Hypothalamus (tissue), 51 donors: ENCODE measurements around the gene PDHX.
"Not testable (repeated sequence)": the region's sequence is repeated elsewhere in the genome, so short reads cannot be mapped to it uniquely, and the experiment has no call there.

ENCODE experiments used
- DNase-seq, 51 donors: peaks; one replicate each; lab custom pipeline; 2025; lab: John Stamatoyannopoulos, UW

The PDHX gene

DNA sequence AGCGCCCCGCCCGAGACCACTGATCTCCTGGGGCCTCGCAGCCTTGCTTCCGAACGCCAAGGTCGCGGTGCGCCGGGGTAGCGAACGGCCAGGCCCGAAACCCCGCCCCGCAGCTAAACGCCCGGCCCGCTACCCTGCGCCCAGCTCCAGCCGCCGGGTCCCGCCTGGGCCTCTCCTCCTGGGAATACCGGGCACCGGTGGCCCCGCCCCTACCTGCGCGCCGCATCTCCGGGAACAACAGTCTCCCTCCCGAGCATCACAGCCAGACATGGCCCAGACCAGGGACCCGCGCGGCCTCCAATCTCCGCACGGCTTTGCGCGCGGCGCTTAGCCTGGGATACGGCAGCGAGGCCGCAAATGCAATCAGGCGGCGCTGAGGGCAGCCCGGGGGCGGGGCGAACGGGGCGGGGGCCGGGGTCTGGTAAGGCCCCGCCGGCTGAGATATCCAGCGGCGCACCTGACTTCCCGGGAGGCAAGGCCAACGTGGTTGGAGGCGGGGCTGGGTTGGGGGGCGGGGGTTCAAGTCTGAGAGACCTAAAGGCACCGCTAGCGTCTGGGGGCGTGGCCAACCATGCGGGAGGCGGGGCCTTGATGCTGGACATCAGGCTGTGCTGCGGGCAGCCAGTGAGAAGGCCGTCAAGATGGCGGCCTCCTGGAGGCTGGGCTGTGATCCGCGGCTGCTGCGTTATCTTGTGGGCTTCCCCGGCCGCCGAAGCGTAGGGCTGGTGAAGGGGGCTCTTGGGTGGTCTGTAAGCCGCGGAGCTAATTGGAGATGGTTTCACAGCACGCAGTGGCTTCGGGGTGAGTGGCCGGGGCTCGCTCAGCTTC lies at the start of gene PDHX, which contains the start of gene APIP:
TSS of gene PDHX (plus strand) at position 604 of the 828 bp plus-strand sequence. CDS start at position 642, 38 bp downstream.
TSS of gene APIP (minus strand) at position 365 of the 828 bp plus-strand sequence. CDS start at position 270, 95 bp downstream.
- DNase-seq, result peak; percentile 65 to 99 (median 93)

DNA sequence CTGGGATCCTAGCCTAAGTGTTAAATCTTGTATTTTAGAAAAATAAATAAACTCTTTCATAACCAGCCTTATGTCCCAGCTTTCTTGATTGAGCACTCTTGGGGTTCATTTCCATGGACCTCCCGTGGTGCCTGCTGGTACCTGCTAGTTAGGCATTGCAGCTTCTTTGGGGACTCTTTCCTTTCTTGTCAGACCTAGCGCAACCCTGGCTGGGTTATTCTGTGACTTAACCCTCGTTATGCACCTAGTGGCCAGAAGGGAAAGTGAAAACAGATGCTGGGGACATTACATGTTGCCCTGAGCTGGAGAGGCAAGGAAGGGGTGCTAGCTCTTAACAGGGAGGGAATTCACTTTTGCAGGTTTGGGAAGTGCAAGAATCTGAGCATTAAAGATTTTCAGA lies 47.0 kb upstream of the PDHX start:
- no peak for DNase-seq

DNA sequence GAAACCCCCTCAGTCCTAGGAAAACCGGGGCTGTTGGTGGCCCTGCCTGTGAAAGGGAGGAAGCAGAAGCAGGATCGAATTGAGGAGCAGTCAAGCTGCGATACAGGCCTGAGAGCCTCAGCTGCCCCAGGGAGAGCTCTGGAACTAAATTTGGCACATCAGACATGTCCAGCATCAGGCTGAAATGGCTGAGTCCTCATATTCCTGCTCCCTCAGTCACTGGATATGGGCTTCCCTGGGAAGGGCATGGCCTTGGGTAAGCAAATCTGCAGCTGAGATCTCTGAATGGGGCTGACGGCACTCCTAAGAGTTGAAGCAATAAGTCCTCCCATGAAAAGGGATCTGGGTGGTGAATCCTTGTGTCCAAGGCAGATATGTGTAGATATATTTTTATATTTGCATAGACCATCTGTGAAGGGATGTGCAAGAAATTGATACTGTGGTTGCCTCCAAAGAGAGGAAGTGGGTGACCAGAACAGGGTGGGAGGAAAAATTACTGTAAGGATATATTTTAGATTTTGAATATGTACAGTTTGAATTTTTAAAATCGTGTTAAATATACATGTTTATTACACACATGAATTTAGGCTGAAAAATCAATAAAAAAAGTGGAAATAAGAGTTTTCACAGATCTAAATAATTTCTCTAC lies 45.7 kb upstream of the PDHX start:
- no peak for DNase-seq

DNA sequence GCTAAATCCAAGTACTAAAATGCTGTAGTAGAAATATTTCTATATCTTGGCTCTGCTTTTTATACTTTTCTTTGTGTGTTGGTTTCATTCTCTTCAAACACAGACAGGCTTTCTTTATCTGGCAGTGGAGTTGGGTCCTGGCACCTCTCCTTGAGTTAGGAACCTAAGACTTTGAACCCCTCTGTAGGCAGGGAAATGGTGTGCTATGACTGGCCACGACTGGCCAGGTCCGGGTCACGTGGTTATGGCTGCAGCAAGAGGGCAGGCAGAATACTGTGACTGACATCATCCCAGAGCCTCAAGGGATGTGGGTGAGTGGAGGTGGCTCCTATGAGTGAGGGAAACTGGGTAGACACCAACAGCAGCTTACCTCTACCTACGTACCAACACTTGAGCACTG lies 42.2 kb upstream of the PDHX start:
- DNase-seq, result no peak

DNA sequence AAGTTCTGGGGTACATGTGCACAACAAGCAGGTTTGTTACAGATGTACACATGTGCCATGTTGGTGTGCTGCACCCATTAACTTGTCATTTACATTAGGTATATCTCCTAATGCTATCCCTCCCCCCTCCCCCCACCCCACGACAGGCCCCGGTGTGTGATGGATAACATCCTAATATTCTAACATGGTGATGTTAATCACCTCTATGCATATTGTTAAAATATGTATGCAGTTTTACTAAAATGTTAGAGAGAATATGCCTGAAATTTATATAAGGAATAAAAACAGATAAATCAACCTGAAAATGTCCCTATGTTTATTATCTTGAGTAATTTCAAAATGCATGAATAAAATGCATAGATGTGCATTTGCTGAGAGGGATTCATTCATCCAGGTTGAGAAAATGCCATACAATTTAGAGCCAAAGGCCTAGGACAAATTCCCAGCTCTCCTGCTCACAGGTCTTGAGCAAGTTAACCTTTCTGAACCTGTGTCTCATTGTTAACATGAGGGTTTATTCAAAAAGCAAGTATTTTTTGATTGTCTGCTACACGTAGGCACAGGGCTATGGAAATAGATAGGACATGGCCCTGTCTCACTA lies 38.9 kb upstream of the PDHX start:
- DNase-seq, result no peak

DNA sequence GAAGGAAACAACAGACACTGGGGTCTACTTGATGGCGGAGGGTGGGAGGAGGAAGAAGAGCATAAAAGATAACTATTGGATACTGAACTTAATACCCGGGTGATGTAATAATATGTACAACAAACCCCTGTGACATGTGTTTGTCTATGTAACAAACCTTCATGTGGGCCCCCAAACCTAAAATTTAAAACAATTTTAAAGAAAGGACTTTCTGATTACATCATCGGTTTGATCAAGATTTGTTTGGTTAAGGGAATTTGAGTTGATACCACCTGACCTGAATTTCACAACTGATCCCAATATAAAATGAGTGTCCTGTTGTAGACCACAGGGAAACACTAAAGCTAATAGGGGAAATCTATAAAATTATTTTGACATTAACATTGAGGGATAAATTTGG lies 34.5 kb upstream of the PDHX start:
- no peak for DNase-seq

DNA sequence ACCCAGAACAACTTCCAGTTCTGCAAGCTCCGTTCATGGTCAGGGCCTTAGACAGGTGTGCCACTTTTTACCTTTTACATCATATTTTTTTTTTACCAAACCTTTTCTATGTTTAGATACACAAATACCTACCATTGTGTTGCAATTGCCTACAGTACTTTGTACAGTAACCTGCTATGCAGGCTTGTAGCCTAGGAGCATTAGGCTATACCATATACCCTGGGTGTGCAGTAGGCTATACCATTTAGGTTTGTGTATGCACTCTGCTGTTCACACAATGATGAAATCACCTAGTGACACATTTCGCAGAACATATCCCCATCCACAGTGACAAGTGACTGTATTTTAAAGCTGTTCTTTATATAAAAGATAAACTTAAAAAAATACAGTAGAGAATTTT lies 29.8 kb upstream of the PDHX start:
- DNase-seq, result no peak

DNA sequence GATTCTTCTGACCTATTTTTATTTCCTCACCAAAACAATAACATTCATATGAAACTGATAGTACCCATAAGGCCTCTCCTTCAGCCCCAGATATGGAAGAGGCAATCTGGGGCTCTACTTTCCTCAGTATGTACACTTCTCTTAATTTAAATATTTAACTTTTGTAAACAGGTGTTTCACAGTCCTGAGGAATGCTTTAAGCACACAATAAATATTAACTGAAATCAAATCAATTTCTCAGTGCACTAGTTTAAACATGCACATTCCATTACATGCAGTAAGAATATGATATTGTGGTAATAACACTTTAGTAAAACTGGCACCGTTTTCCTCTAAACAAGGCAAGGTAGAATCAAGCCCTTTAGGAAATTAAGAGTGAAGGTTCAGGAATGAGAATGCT lies 29.2 kb upstream of the PDHX start:
- no peak for DNase-seq

DNA sequence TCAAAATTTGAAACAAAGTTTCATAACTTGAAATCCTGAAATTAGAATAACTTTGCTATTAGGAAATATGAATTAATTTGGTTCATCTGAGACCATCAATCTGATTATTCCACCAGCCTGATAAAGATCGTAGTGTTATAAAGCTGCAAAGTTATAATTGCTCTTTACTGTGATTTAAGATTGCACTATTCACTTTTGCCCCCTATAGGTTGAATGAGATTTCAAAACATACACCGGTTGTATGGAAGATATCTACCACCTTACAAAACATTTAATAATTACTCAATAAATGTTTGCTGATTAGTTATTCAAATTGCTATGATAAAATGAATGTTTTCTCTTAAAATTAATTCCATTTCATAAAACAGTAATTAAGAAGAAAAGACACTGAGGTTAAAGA lies 26.3 kb upstream of the PDHX start:
- DNase-seq, result no peak

DNA sequence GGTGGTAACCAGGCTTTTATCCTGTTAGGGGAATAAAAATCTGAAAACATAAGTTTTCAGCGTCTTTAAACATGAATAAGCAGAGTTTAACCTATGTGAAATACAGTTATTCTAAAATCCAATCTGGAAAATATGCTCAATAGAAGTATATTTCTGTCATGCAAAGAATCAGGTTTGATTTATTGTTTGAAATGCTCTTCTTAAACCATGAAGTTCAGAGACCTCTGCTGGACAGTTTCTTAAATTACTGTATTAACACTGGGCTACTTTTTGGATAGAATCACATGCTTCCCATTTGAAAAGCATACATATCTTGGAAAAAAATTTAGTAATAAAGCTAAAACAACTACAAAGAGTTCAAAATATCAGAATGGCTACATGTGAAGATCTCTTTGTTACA lies 25.6 kb upstream of the PDHX start:
- peak in 2 of 51 donors; percentile 5 to 40 for DNase-seq

DNA sequence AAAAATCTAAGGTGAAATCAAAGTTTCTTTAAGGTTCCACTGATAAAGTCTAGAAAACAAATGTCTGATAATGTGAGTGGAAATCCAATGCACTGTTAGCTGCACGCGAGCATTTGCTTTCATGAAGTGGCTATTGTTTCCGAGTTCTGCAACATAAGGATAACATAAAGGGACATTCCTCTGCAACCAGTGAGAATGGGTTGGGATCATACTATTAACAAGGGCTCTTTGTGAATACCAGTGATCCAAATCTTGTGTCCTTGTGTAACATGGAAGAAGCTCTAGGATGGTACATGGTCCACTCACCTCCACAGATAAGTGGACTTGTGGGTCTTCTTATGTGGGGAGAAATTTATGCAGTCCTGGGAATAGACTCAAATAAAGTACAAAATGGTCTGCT lies 24.8 kb upstream of the PDHX start:
- no peak for DNase-seq

DNA sequence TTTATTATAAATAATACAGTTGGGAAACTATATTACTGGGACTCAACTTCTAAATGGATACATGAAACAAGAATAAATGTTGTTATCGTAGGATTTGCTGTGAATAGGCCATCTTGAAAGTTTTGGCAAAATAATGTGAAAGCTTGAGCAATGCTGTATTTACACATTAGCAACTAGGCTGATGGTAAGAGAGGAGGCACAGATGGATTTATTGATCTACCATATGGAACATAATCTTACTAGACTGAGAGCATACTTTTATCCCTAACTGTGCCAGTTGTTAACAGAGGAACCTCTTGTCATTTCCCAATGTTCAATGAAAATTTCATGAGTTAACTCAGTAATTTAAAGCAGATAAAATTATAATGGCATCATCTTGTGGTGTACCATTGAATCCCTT lies 23.0 kb upstream of the PDHX start:
- no peak for DNase-seq

DNA sequence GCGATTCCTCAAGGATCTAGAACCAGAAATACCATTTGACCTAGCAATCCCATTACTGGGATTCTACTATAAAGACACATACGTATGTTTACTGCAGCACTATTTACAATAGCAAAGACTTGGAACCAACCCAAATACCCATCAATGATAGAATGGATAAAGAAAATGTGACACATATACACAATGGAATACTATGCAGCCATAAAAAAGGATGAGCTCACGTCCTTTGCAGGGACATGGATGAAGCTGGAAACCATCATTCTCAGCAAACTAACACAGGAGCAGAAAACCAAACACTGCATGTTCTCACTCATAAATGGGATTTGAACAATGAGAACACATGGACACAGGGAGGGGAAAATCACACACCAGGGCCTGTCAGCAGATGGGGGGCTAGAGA lies 20.2 kb upstream of the PDHX start:
- not testable (repeated sequence) for DNase-seq

DNA sequence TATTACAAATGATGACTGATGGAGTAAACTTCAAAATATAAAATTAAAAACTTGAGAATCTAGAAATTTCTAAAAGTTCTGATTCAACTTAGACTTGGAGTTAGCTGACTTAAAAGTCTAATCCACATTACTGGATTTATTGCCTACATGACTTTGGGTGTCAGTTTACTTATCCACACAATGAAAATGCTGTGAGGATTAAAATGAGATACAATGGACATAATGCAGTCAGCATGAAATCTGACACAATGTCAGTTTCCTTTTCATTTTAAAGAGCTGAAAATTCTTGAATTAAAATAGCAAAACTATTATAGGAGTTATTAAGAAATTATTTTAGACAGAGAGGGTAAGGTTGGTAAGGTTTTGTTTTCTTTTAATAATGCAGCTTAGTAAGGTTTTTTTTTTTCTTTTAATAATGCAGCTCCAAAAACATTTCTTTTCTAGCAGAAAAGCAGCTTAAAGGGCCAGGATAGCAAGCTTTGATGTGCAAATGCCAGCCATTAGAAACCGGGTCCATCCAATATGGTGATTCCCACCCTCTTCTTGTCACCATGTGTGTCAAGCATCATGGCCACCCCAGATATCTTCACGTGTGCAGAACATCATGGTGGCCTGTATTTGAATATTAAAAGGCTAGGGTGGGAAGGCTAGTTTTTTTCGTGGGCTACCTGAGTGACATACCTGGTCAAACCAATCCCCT lies 19.1 kb upstream of the PDHX start:
- DNase-seq, result no peak

DNA sequence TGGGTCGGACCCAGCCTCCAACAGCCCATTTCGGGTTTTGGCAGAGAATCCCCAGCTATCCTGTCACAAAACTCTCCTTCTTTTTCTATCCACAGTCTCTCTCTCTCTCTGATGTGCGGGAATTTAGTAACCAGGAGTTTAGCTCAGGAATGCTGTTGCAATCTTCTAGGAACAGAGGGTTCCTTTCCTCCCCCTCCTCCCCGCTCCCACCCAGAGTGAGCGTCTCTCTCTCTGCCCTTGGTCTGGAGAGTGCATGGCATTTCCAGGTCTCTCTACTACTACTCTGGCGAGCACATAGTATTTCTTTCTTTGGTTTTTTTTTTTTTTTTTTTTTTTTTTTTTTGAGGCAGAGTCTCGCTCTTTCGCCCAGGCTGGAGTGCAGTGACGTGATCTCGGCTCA lies 17.9 kb upstream of the PDHX start:
- DNase-seq, result no peak

DNA sequence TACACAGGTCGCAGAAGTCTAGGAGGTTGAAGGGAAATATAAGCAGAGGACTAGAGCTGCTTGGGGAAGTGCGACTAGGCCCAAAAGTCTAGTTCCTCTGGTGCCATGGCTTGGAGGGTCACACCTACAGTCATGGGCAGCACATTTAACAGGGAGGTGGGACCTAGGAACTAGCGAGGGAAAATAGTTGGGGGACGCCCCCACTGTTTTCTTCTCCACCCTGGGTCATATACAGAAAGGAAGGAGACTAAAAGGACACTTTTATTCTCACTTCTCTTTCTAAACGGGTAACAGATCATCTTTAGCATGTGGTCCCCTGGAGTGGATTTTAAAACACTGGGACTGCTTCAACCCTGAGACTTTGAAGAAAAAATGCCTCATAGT lies 16.8 kb upstream of the PDHX start:
- no peak for DNase-seq

DNA sequence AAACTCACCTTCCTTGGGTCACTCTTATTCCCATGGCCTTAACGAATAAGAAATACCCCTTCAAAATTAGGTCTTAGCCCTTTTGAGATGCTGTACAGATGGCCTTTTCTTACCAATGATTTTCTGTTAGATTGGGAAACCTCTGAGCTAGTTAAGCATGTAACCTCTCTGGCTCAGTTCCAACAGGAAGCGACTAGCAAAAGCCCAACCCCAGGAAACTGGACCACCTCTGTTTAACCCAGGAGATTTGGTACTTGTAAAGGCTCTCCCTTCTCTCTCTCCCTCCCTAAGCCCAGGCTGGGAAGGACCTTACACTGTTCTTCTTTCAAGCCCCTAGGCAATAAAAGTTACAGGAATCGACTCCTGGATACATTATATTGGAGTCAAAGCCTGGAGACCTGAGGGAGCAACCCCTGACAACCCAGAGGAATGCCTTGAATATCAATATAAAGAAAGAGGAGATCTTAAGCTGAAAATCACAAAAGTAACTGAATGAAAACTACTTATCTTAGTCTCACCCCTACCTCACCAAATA lies 11.9 kb upstream of the PDHX start:
- no peak for DNase-seq

DNA sequence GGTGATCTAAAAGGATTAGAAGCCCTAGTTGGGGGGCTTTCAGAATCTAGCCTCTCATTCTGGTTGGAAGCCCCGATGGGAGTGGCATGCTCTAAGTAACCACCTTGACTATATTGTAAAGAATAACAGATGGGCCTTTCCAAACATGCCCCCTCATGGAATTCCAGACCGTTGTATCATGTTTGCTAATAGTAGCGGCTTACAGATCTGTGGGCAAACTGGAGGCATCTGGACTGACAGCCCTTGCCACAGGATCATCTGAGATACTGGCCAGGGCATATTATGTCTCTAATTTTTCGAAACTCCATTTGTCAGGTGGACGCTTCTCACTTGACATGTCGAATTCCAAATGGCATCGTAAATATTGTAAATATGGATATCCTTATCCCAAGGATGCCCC lies 10.8 kb upstream of the PDHX start:
- no peak for DNase-seq

DNA sequence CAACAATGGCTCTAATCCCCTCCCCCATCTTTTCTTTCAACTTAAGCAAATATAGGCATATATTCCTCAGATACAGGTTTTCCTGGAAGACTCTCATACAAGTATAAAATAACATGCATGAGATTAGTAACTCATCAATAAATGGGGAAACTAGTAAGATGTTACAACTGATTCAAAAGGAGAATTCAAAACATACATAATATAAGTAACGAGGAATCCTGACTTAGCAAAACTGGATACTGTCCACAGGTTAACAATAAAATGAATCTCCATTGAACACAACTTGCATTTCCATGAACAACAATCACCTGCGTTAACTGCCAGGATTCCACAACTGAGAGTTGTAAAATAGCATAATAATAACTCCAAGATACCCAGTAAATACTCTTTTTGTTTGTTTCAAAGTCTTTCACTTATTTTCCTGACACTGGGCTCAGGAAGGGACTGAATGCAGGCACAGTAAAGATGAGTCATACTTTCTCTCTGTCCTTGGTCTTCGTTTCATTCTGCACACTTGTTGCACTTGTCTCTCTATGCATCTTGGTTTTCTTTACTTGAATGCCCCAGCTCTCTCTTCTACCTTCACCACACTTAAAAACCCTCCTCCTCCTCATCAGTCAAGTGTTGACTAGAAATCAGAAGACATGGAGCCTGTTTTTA lies 8.4 kb upstream of the PDHX start:
- no peak for DNase-seq

DNA sequence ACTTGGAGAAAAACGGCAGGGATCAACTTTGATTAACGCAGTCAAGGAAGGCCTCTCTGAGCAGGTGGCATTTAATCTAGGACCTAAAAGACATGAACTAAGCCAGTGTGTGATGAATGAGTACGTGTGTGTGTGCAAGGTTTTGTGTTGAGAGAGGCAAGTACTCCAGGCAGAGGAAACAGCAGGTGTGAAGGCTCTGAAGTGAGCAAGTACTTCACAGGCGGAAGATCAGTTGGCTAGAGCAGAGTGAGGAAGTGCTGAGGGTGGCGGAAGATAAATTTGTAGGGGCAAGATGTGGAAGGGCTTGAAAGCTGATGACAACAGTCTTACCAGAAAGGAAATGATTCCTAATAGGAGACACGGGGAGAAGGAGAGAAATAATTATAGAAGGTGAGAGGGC lies 7.0 kb upstream of the PDHX start:
- no peak for DNase-seq
